Measurements from ENCODE around the gene PBX1.

PBX1 gene

GRCh38 chr1:164771041-164771618 is 212.1 kb downstream of the PBX1 start:
- no peak for DNase-seq (ENCODE audit: low read depth)
- TF ChIP-seq, protein P1, sequence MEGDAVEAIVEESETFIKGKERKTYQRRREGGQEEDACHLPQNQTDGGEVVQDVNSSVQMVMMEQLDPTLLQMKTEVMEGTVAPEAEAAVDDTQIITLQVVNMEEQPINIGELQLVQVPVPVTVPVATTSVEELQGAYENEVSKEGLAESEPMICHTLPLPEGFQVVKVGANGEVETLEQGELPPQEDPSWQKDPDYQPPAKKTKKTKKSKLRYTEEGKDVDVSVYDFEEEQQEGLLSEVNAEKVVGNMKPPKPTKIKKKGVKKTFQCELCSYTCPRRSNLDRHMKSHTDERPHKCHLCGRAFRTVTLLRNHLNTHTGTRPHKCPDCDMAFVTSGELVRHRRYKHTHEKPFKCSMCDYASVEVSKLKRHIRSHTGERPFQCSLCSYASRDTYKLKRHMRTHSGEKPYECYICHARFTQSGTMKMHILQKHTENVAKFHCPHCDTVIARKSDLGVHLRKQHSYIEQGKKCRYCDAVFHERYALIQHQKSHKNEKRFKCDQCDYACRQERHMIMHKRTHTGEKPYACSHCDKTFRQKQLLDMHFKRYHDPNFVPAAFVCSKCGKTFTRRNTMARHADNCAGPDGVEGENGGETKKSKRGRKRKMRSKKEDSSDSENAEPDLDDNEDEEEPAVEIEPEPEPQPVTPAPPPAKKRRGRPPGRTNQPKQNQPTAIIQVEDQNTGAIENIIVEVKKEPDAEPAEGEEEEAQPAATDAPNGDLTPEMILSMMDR (IDR thresholded peaks at IDR 0.05; ENCODE audit: control insufficient read depth, insufficient read depth, low read depth, low read length, missing control alignments): no peak
- no peak overlapping the region for H3K4me3 ChIP-seq (ENCODE audit: control insufficient read depth, low read depth, low read length)

GRCh38 chr1:164771619-164772361 is 212.8 kb downstream of the PBX1 start:
- H3K4me3 ChIP-seq (ENCODE audit: control insufficient read depth, low read depth, low read length): no peak overlapping the region
- DNase-seq (ENCODE audit: low read depth): no peak
- TF ChIP-seq, protein P1 (IDR thresholded peaks at IDR 0.05; ENCODE audit: control insufficient read depth, insufficient read depth, low read depth, low read length, missing control alignments): no peak

DNA sequence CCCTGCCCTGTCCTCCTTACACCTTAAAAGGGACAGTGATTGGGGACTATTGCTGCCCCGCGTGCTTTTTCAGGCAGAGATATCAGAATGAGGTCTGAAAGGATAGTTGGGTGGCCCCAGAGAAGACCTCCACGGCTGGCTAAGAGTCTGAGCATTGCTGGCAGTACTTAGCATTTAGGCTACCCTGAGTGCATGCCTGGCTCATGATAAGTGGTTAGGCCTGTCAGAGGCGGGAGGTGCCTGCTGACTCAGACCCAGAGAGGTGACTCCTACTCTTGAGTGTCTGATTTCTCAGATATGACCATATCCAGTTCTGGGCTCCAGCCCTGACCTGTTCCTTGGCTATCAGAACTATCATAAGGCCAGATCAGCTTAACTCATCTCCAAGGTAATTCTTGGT is 213.7 kb downstream of the PBX1 start:
- peak; percentile 61 for DNase-seq (ENCODE audit: low read depth)
- H3K4me3 ChIP-seq (ENCODE audit: control insufficient read depth, low read depth, low read length): no peak overlapping the region
- TF ChIP-seq, protein P1 (IDR thresholded peaks at IDR 0.05; ENCODE audit: control insufficient read depth, insufficient read depth, low read depth, low read length, missing control alignments): no peak

- DNase-seq (ENCODE audit: low read depth): no peak
- TF ChIP-seq, protein P1 (IDR thresholded peaks at IDR 0.05; ENCODE audit: control insufficient read depth, insufficient read depth, low read depth, low read length, missing control alignments): no peak
- H3K4me3 ChIP-seq (ENCODE audit: control insufficient read depth, low read depth, low read length): no peak overlapping the region
These were observed 214.1 kb downstream of the PBX1 start for GRCh38 chr1:164773102-164773501.

DNA sequence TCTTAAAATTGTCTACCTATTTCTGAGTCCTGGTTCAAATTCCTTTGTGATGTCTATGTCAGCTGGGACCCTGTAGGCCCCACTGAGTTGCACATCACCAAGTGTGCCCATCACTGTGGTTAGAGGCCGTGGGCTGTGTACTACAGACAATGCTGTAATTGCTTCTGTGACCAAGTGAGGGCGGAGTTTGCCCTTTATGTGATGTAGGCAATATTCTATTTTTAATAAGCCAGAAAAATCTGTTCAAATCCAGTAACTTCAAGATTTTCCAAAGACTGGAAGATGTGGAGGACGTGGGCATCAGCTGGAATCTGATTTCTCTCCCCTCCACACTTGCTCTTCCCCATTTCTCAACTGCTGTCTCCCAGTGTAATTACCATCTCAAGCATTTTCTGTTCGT is 215.4 kb downstream of the PBX1 start:
- TF ChIP-seq, protein P1 (IDR thresholded peaks at IDR 0.05; ENCODE audit: control insufficient read depth, insufficient read depth, low read depth, low read length, missing control alignments): peak; percentile 2
- DNase-seq (ENCODE audit: low read depth): no peak
- no peak overlapping the region for H3K4me3 ChIP-seq (ENCODE audit: control insufficient read depth, low read depth, low read length)

DNA sequence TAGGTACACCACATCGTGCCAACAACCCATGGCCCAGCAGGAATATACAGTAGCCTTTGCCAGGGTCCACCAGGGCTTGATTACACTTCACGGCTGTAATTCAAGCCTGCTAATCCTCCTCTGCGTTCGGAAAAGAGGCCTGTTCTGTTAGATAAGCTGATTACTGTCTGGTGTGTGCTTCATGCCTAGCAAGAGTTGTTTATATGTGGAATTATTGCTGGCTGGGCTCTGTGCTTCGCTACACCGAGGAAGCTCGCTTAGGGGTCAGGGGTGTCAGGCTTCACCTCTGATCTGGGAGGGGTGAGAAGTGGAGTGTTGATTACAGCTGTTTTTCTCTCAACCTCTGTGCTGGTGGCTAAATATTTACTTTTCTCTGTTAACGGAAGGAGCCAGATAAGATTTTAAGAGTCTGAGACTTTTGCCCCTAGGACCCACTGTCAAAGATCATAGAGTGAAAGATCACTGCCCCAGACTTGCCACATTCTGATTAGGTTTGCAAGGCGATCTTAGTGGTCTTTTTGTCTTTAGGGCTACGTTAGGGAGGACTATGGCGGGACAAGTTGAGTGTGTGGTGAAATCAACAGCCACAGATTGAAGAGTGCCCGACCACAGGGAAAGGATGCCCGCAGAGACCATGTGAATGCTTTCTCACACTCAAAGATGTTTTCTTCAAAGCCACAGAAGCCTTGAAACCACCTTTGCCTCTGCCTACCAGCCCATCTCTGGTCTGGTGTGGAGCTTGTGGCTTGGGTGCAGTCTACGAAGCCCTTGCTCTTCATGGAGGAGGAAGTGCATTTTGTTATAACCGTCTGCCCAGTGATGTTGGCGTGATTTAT is 216.1 kb downstream of the PBX1 start:
- TF ChIP-seq, protein P1 (IDR thresholded peaks at IDR 0.05; ENCODE audit: control insufficient read depth, insufficient read depth, low read depth, low read length, missing control alignments): no peak
- H3K4me3 ChIP-seq (ENCODE audit: control insufficient read depth, low read depth, low read length): no peak overlapping the region
- DNase-seq (ENCODE audit: low read depth): no peak
